ENCODE measurements around the gene TICAM2.

TICAM2 gene

GRCh38 chr5:115611873-115612272, 9.6 kb upstream of the TICAM2 start:
- TF ChIP-seq TAF1 (IDR thresholded peaks at IDR 0.05; ENCODE audit: borderline replicate concordance, insufficient read depth, low read length) (no peak), FOXP2 (optimal IDR thresholded peaks at IDR 0.05; ENCODE audit: borderline replicate concordance, extremely low read depth, extremely low read length, insufficient read depth) (no peak), POLR2AphosphoS5 (IDR thresholded peaks at IDR 0.05; ENCODE audit: low read depth, low read length) (no peak), SIN3A (IDR thresholded peaks at IDR 0.05; ENCODE audit: borderline replicate concordance, insufficient read depth, low read length) (no peak)
- TF ChIP-seq, protein P1, sequence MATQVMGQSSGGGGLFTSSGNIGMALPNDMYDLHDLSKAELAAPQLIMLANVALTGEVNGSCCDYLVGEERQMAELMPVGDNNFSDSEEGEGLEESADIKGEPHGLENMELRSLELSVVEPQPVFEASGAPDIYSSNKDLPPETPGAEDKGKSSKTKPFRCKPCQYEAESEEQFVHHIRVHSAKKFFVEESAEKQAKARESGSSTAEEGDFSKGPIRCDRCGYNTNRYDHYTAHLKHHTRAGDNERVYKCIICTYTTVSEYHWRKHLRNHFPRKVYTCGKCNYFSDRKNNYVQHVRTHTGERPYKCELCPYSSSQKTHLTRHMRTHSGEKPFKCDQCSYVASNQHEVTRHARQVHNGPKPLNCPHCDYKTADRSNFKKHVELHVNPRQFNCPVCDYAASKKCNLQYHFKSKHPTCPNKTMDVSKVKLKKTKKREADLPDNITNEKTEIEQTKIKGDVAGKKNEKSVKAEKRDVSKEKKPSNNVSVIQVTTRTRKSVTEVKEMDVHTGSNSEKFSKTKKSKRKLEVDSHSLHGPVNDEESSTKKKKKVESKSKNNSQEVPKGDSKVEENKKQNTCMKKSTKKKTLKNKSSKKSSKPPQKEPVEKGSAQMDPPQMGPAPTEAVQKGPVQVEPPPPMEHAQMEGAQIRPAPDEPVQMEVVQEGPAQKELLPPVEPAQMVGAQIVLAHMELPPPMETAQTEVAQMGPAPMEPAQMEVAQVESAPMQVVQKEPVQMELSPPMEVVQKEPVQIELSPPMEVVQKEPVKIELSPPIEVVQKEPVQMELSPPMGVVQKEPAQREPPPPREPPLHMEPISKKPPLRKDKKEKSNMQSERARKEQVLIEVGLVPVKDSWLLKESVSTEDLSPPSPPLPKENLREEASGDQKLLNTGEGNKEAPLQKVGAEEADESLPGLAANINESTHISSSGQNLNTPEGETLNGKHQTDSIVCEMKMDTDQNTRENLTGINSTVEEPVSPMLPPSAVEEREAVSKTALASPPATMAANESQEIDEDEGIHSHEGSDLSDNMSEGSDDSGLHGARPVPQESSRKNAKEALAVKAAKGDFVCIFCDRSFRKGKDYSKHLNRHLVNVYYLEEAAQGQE (IDR thresholded peaks at IDR 0.05; ENCODE audit: insufficient read depth in 1 of 2, low read depth in 2 of 2, low read length in 2 of 2) = no peak

DNA sequence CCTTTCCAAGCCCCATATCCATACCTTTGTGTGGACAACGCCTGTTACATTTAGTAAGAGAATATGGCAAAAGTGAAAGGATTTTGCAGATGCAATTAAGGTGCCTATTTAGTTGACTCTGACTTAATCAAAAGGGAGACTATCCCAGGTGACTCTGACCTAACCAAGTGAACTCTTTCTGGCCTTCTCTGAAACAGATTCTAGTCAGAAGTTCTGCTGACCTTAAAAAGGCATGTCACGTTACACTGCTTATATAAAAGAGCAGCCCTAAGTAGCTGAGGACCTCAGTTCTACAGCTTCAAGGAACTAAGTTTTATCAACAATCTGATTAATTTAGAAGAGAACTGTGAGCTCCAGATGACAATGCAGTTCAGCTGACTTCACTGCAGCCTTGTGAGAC, 5.7 kb upstream of the TICAM2 start:
- TF ChIP-seq POLR2AphosphoS5 (IDR thresholded peaks at IDR 0.05; ENCODE audit: low read depth, low read length) = no peak

DNA sequence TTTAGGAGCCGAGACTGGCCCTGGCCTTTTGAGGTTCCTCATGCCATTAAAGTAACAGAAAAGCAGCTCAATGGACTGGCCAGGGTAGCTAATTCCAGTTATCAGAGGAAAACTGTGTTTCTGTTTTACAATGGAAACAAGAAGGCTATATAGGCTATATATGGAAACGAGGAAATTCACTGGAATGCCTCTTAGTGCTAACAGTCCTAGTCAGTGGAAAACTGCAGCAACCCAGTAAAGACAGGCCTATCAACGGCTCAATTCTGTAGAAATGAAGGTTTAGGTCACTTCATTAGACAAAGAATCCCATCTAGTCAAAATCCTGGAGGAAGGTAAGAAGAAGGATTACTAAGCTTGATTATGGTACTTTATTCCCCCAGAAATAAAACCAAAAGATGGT, 3.2 kb upstream of the TICAM2 start:
- TF ChIP-seq POLR2AphosphoS5 (IDR thresholded peaks at IDR 0.05; ENCODE audit: low read depth, low read length) = no peak
- TF ChIP-seq TAF1 (IDR thresholded peaks at IDR 0.05; ENCODE audit: borderline replicate concordance, insufficient read depth, low read length) = no peak
- TF ChIP-seq, protein P1 (IDR thresholded peaks at IDR 0.05; ENCODE audit: insufficient read depth in 1 of 2, low read depth in 2 of 2, low read length in 2 of 2) = no peak
- no peak for TF ChIP-seq SIN3A (IDR thresholded peaks at IDR 0.05; ENCODE audit: borderline replicate concordance, insufficient read depth, low read length)
- no peak for TF ChIP-seq FOXP2 (optimal IDR thresholded peaks at IDR 0.05; ENCODE audit: borderline replicate concordance, extremely low read depth, extremely low read length, insufficient read depth)

GRCh38 chr5:115602591-115603125, 379 bp upstream of the TICAM2 start:
- no peak for TF ChIP-seq POLR2AphosphoS5 (IDR thresholded peaks at IDR 0.05; ENCODE audit: low read depth, low read length)
- no peak for TF ChIP-seq SIN3A (IDR thresholded peaks at IDR 0.05; ENCODE audit: borderline replicate concordance, insufficient read depth, low read length)

GRCh38 chr5:115600766-115601165, 1.5 kb downstream of the TICAM2 start:
- no peak for TF ChIP-seq POLR2AphosphoS5 (IDR thresholded peaks at IDR 0.05; ENCODE audit: low read depth, low read length)
- no peak for TF ChIP-seq SIN3A (IDR thresholded peaks at IDR 0.05; ENCODE audit: borderline replicate concordance, insufficient read depth, low read length)
- TF ChIP-seq FOXP2 (optimal IDR thresholded peaks at IDR 0.05; ENCODE audit: borderline replicate concordance, extremely low read depth, extremely low read length, insufficient read depth) = no peak
- no peak for TF ChIP-seq TAF1 (IDR thresholded peaks at IDR 0.05; ENCODE audit: borderline replicate concordance, insufficient read depth, low read length)
- TF ChIP-seq, protein P1 (IDR thresholded peaks at IDR 0.05; ENCODE audit: insufficient read depth in 1 of 2, low read depth in 2 of 2, low read length in 2 of 2) = no peak

GRCh38 chr5:115599924-115600323, 2.4 kb downstream of the TICAM2 start:
- TF ChIP-seq, protein P1 (IDR thresholded peaks at IDR 0.05; ENCODE audit: insufficient read depth in 1 of 2, low read depth in 2 of 2, low read length in 2 of 2) = no peak
- TF ChIP-seq SIN3A (IDR thresholded peaks at IDR 0.05; ENCODE audit: borderline replicate concordance, insufficient read depth, low read length) (no peak), TAF1 (IDR thresholded peaks at IDR 0.05; ENCODE audit: borderline replicate concordance, insufficient read depth, low read length) (no peak), FOXP2 (optimal IDR thresholded peaks at IDR 0.05; ENCODE audit: borderline replicate concordance, extremely low read depth, extremely low read length, insufficient read depth) (no peak), POLR2AphosphoS5 (IDR thresholded peaks at IDR 0.05; ENCODE audit: low read depth, low read length) (no peak)
